SK-N-SH (cell line): ENCODE measurements around the gene ELAPOR1.

Experiments
- CHD2 ChIP-seq: fragments of 150-350 bp; IDR thresholded peaks from 2 replicates; pipeline ENCODE4 v1.6.1; 2018; ENCODE audit warnings: low read length; ENCODE audit not compliant: partially characterized antibody
- EP300 ChIP-seq, 2 experiments: IDR thresholded peaks; 2 replicates each; pipeline versions ENCODE4 v1.4.0 to v1.6.1; 2012; ENCODE audit warnings: borderline replicate concordance in 1 of 2, low read depth in 1 of 2, low read length in 1 of 2
- EZH2phosphoT487 ChIP-seq: fragments of 200-600 bp; sonication (generic); IDR thresholded peaks from 2 replicates; pipeline ENCODE4 v1.6.1; 2017; ENCODE audit warnings: low read depth, mixed run types, mild to moderate bottlenecking, antibody characterized with exemption, moderate library complexity, borderline replicate concordance
- FOXJ3 ChIP-seq: sonication (generic); formaldehyde crosslinking; IDR thresholded peaks from 2 replicates; pipeline ENCODE4 v1.5.1; 2020; ENCODE audit warnings: mild to moderate bottlenecking, missing genetic modification reagents
- MXI1 ChIP-seq: IDR thresholded peaks from 2 replicates; pipeline ENCODE4 v1.6.1; 2012; ENCODE audit warnings: mild to moderate bottlenecking, low read depth, low read length, improper control_type of control experiment
- POLR2AphosphoS5 ChIP-seq: IDR thresholded peaks from 2 replicates; pipeline ENCODE4 v1.6.1; 2012; ENCODE audit warnings: low read depth, low read length
- REST ChIP-seq: IDR thresholded peaks from 2 replicates; pipeline ENCODE4 v1.6.1; 2012; ENCODE audit warnings: mild to moderate bottlenecking, low read depth, low read length, moderate library complexity
- RFX5 ChIP-seq: IDR thresholded peaks from 2 replicates; pipeline ENCODE4 v1.6.1; 2012; ENCODE audit warnings: mild to moderate bottlenecking, improper control_type of control experiment, low read length
- TEAD4 ChIP-seq: IDR thresholded peaks from 2 replicates; pipeline ENCODE4 v1.4.0; 2012; ENCODE audit warnings: mild to moderate bottlenecking, borderline replicate concordance; ENCODE audit not compliant: insufficient read depth
- TF ChIP-seq, protein P1 (sequence below): fragments of 200-600 bp; sonication (generic); IDR thresholded peaks from 2 replicates; pipeline ENCODE4 v1.6.1; 2017; ENCODE audit warnings: antibody characterized with exemption, mild to moderate bottlenecking, moderate library complexity

- TF ChIP-seq TEAD4 (no peak), MXI1 (no peak), EP300 (IDR thresholded peaks at IDR 0.05; ENCODE audit: borderline replicate concordance in 1 of 2, low read depth in 1 of 2, low read length in 1 of 2) (no peak), POLR2AphosphoS5 (no peak), EZH2phosphoT487 (no peak), CHD2 (no peak), RFX5 (no peak), FOXJ3 (CRISPR knock-in tag) (no peak), REST (no peak)
- TF ChIP-seq, protein P1, sequence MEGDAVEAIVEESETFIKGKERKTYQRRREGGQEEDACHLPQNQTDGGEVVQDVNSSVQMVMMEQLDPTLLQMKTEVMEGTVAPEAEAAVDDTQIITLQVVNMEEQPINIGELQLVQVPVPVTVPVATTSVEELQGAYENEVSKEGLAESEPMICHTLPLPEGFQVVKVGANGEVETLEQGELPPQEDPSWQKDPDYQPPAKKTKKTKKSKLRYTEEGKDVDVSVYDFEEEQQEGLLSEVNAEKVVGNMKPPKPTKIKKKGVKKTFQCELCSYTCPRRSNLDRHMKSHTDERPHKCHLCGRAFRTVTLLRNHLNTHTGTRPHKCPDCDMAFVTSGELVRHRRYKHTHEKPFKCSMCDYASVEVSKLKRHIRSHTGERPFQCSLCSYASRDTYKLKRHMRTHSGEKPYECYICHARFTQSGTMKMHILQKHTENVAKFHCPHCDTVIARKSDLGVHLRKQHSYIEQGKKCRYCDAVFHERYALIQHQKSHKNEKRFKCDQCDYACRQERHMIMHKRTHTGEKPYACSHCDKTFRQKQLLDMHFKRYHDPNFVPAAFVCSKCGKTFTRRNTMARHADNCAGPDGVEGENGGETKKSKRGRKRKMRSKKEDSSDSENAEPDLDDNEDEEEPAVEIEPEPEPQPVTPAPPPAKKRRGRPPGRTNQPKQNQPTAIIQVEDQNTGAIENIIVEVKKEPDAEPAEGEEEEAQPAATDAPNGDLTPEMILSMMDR: peak; percentile 43
Measured at GRCh38 chr1:109112056-109112651, 1.8 kb upstream of the ELAPOR1 start.
